Iris pigment epithelial cell (primary cell): ENCODE results near the gene DNAH8.
A peak's percentile ranks its signal among the peaks of the same experiment; 100 is the strongest.

Experiments
- DNase-seq: peaks from one replicate; pipeline ENCODE4 v3.0.0-alpha.2; 2011; ENCODE audit warnings: low read depth

The DNAH8 gene

DNA sequence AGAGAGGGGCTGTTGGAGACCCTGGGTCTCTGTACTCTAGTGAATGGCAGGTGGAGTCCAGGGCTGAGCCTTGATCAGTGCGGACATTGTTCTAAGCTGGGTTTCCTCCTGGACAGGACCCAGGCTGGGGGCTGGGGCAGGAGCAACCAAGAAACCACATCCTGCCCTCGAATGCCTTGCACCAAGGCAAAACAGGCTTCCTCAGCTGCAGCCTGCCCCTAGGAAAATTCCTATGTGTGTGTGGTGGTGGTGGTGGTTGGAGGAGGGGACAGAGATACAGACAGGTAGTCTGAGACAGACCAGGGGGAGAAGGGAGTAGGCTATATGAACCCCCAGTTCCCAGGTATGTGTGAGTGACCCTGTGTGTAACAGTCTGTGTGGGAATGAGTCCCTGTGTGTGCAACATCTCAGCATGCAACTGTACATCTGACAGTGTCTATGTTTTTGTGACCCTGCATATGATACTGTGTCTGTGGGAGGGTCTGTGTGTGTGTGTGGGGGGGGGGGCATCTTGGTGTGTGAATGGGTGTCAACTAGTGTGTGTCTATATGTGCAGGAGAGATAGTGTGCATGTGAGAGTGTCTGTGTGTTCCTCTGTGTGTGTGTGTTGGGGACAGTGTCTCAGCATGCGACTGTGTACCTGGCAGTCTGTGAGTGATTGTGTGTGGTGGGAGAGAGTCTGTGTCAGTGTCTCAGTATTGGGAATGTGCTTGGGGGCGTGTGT lies 336.4 kb downstream of the DNAH8 start:
- peak; percentile 12 for DNase-seq

- no peak for DNase-seq
These were observed 338.0 kb downstream of the DNAH8 start for GRCh38 chr6:39053016-39053624.

GRCh38 chr6:39053854-39054576 lies 338.9 kb downstream of the DNAH8 start:
- no peak for DNase-seq

- DNase-seq = no peak
These were observed 339.5 kb downstream of the DNAH8 start for GRCh38 chr6:39054577-39055142.

- DNase-seq = no peak
These were observed 340.6 kb downstream of the DNAH8 start for GRCh38 chr6:39055661-39056060.

DNA sequence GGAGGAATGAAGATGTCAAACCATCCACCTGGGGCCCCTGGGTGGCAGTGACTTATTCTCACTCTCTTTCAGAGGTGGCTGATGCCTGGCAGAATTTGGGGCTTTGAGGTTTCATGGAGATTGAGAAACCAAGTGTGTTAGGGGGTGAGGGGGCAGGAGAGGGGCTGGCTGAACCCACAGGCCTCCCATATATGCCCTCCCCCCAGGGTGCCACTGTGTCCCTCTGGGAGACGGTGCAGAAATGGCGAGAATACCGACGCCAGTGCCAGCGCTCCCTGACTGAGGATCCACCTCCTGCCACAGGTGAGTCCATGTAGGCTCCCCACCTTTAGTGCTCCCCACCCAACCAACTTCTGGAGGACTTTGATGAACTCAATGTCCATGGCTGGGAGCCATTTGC lies 341.1 kb downstream of the DNAH8 start:
- DNase-seq = no peak

- no peak for DNase-seq
These were observed 341.6 kb downstream of the DNAH8 start for GRCh38 chr6:39056681-39057080.

GRCh38 chr6:39057251-39058155 lies 342.4 kb downstream of the DNAH8 start:
- no peak for DNase-seq

GRCh38 chr6:39058471-39059147 lies 343.5 kb downstream of the DNAH8 start:
- no peak for DNase-seq

DNA sequence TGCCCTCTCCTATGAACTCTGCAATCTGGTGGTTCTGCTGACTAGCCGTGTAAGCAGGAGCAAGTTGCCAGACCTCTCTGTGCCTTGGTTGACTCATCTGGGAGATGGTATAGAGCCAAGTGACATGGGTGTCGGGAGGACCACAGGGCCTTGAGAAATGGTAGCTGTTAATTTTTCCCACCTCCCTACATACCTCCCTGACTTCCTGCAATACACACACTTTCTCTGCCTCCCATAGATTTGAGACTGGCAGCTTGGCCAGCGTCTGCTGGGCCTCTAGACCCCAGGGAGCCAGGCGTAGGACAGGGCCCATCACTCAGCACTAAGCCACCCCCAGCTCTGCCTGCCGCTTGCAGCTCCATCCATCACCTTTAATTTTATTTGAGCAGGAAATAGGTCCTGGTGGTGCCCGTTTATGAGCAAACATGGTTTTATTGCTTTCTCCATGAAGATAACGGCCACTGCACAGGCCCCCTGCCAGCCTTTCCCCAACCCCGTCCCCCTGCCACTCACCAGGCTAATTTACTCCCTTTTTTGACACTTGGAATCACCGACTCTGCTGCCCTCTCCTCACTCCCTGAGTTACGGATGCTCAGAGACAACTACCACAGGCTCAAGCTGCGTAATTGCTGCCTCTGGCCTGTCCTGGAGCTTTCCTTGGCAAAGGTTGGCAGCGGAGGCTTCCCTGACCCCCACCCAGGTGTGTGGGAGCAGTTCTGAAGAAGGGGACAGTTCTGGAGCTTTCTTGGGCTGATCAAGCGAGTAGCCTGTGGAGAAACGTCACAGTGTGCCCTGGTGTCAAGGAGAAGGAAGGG lies 344.6 kb downstream of the DNAH8 start:
- no peak for DNase-seq

- no peak for DNase-seq
These were observed 345.5 kb downstream of the DNAH8 start for GRCh38 chr6:39060467-39061160.

- DNase-seq = no peak
These were observed 346.1 kb downstream of the DNAH8 start for GRCh38 chr6:39061182-39061581.

GRCh38 chr6:39061588-39061987 lies 346.5 kb downstream of the DNAH8 start:
- no peak for DNase-seq

- DNase-seq = no peak
These were observed 347.1 kb downstream of the DNAH8 start for GRCh38 chr6:39062014-39062740.

- DNase-seq = no peak
These were observed 348.4 kb downstream of the DNAH8 start for GRCh38 chr6:39063526-39063925.

- no peak for DNase-seq
These were observed 350.4 kb downstream of the DNAH8 start for GRCh38 chr6:39065561-39065960.

GRCh38 chr6:39068391-39068790 lies 353.3 kb downstream of the DNAH8 start:
- no peak for DNase-seq

- no peak for DNase-seq
These were observed 357.7 kb downstream of the DNAH8 start for GRCh38 chr6:39072830-39073229.
